PC-9 (cell line): ENCODE data around the gene DOCK3.

Source experiments
- CTCF ChIP-seq: fragments of 200-600 bp; sonication (generic); conservative IDR thresholded peaks from 2 replicates; pipeline ENCODE4 v1.6.1; 2017; ENCODE audit warnings: mixed run types, antibody characterized with exemption, mild to moderate bottlenecking, moderate library complexity
- EZH2 ChIP-seq: fragments of 200-600 bp; sonication (generic); IDR thresholded peaks from 2 replicates; pipeline ENCODE4 v1.8.0; 2017; ENCODE audit warnings: antibody characterized with exemption, low read depth

- no peak for TF ChIP-seq CTCF
- no peak for TF ChIP-seq EZH2
Observed at GRCh38 chr3:50628601-50629000, 46.1 kb upstream of the DOCK3 start.
